ENCODE data around the gene PRDM16.
"Not testable (repeated sequence)": the region's sequence is repeated elsewhere in the genome, so short reads cannot be mapped to it uniquely, and the experiment has no call there.

- TF ChIP-seq POLR2A (IDR thresholded peaks at IDR 0.05; ENCODE audit: low read length); GATA1 (IDR thresholded peaks at IDR 0.05; ENCODE audit: low read depth, low read length): not testable (repeated sequence)
Measured at GRCh38 chr1:3165189-3165588, 96.2 kb downstream of the PRDM16 start.

Data from erythroblast (primary cell).